ENCODE results near the gene SLC25A40. TPM values are rescaled to one million over a fixed set of nuclear protein-coding genes. Genes with fewer than 3 reads are reported as not detected.
A peak's percentile ranks its signal among the peaks of the same experiment; 100 is the strongest.
"Not testable (repeated sequence)": the region's sequence is repeated elsewhere in the genome, so short reads cannot be mapped to it uniquely, and the experiment has no call there.

The SLC25A40 gene
- total RNA-seq: 10 to 100 TPM; 17.4 to 46.8 (median 21.9) TPM
- 10 to 100 TPM in 2 of 3 donors, 1 to 10 TPM in 1; 9.6 to 17.1 (median 12.1) TPM for polyA plus RNA-seq

- Histone ChIP-seq H3K4me3 (peak within 1 kb of the TSS; percentile 77 to 89 (median 87)), H3K27ac (peak within 1 kb of the TSS; percentile 89 to 96 (median 94)), H3K27me3 (no peaks in the 10 kb centered on the region), H3K36me3 (no peaks in the 10 kb centered on the region), H3K4me1 (peaks cover 3 to 31% (median 22%) of the 10 kb centered on the region in 4 donors), H3K9me3 (peaks cover 0 to 5% (median 3%) of the 10 kb centered on the region in 4 donors)
- 2% methylated on average over 84 of the region's 84 CpGs for WGBS, 2 donors
- TF ChIP-seq, protein P1, sequence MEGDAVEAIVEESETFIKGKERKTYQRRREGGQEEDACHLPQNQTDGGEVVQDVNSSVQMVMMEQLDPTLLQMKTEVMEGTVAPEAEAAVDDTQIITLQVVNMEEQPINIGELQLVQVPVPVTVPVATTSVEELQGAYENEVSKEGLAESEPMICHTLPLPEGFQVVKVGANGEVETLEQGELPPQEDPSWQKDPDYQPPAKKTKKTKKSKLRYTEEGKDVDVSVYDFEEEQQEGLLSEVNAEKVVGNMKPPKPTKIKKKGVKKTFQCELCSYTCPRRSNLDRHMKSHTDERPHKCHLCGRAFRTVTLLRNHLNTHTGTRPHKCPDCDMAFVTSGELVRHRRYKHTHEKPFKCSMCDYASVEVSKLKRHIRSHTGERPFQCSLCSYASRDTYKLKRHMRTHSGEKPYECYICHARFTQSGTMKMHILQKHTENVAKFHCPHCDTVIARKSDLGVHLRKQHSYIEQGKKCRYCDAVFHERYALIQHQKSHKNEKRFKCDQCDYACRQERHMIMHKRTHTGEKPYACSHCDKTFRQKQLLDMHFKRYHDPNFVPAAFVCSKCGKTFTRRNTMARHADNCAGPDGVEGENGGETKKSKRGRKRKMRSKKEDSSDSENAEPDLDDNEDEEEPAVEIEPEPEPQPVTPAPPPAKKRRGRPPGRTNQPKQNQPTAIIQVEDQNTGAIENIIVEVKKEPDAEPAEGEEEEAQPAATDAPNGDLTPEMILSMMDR (IDR thresholded peaks at IDR 0.05): no peak
- TF ChIP-seq POLR2AphosphoS5 (IDR thresholded peaks at IDR 0.05) (peak; percentile 50 to 81 (median 68)), POLR2A (IDR thresholded peaks at IDR 0.05) (peak in 1 of 2 donors; percentile 9), EP300 (IDR thresholded peaks at IDR 0.05) (no peak)
- intact Hi-C loops (cut with DNase I): loop anchor here (5.0 kb wide), 2 partner anchors 56 to 724 kb away; partner anchors contain the start of genes ADAM22 and DMTF1
- DNase-seq: peak; percentile 96
These were observed at the start of gene SLC25A40, which contains the start of gene DBF4 for GRCh38 chr7:87876040-87876868. Gene SLC25A40, minus strand, starts transcription at chr7:87876360. Its CDS starts 17,633 bp downstream, at chr7:87858727. Gene DBF4, plus strand, starts transcription at chr7:87876493. Its CDS starts 240 bp downstream, at chr7:87876733.

GRCh38 chr7:87922759-87923395 is 46.7 kb upstream of the SLC25A40 start:
- H3K4me3 ChIP-seq; H3K27me3 ChIP-seq; H3K27ac ChIP-seq; H3K9me3 ChIP-seq; H3K4me1 ChIP-seq; intact Hi-C loops (cut with DNase I); DNase-seq; H3K36me3 ChIP-seq: not testable (repeated sequence)
- WGBS, 2 donors: 84 to 91% methylated on average over 8 of the region's 8 CpGs

- no peaks in the 10 kb centered on the region for H3K27me3 ChIP-seq
- TF ChIP-seq POLR2AphosphoS5 (IDR thresholded peaks at IDR 0.05): no peak
- TF ChIP-seq, protein P1 (IDR thresholded peaks at IDR 0.05): no peak
- TF ChIP-seq POLR2A (IDR thresholded peaks at IDR 0.05): no peak
- TF ChIP-seq EP300 (IDR thresholded peaks at IDR 0.05): no peak
- intact Hi-C loops (cut with DNase I): no loop called here
- no peak for DNase-seq
- H3K4me1 ChIP-seq: no peaks in the 10 kb centered on the region
- 81 to 82% methylated on average over 5 of the region's 5 CpGs for WGBS, 2 donors
- H3K36me3 ChIP-seq: no peaks in the 10 kb centered on the region
- H3K27ac ChIP-seq: no peak overlapping the region
- H3K4me3 ChIP-seq: no peak overlapping the region
- H3K9me3 ChIP-seq: no peaks in the 10 kb centered on the region
These were observed 44.4 kb upstream of the SLC25A40 start for GRCh38 chr7:87920578-87920977.

GRCh38 chr7:87919875-87920274 is 43.7 kb upstream of the SLC25A40 start:
- H3K9me3 ChIP-seq: no peaks in the 10 kb centered on the region
- intact Hi-C loops (cut with DNase I): no loop called here
- no peaks in the 10 kb centered on the region for H3K36me3 ChIP-seq
- H3K27ac ChIP-seq: no peak overlapping the region
- WGBS, 2 donors: 93 to 94% methylated on average over 6 of the region's 6 CpGs
- H3K4me1 ChIP-seq: no peaks in the 10 kb centered on the region
- no peak overlapping the region for H3K4me3 ChIP-seq
- TF ChIP-seq POLR2AphosphoS5 (IDR thresholded peaks at IDR 0.05) (no peak), POLR2A (IDR thresholded peaks at IDR 0.05) (no peak)
- TF ChIP-seq, protein P1 (IDR thresholded peaks at IDR 0.05): no peak
- H3K27me3 ChIP-seq: no peaks in the 10 kb centered on the region
- DNase-seq: no peak

DNA sequence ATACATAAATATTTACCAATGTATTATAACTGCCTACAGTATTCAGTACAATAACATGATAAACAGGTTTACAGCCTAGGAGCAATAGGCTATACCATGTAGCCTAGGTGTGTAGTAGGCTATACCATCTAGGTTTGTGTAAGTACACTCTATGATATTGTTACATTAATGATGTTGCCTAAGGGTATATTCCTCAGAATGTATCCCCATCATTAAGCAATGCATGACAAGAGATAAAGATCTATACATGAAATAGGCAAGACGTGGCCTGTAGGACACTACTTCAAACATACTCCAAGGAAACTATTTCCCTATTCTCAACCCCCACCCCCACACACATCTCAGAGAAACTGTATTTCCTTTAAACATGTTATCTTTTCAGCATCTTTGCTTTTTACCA is 42.6 kb upstream of the SLC25A40 start:
- Histone ChIP-seq H3K27me3 (no peaks in the 10 kb centered on the region), H3K27ac (no peak overlapping the region), H3K9me3 (no peaks in the 10 kb centered on the region), H3K4me3 (no peak overlapping the region), H3K4me1 (no peaks in the 10 kb centered on the region), H3K36me3 (no peaks in the 10 kb centered on the region)
- no peak for TF ChIP-seq EP300 (IDR thresholded peaks at IDR 0.05)
- TF ChIP-seq, protein P1 (IDR thresholded peaks at IDR 0.05): no peak
- no peak for TF ChIP-seq POLR2AphosphoS5 (IDR thresholded peaks at IDR 0.05)
- TF ChIP-seq POLR2A (IDR thresholded peaks at IDR 0.05): no peak
- intact Hi-C loops (cut with DNase I): no loop called here
- WGBS, 2 donors: 80 to 92% methylated on average over 1 of the region's 1 CpG
- no peak for DNase-seq

Data from sigmoid colon (tissue), 7 donors.